SHP77 treated with DMSO at 0.1 percent for 48 hours (cell line): ENCODE results near the gene SPNS1.
A peak's percentile ranks its signal among the peaks of the same experiment; 100 is the strongest.
"Not testable (repeated sequence)": the region's sequence is repeated elsewhere in the genome, so short reads cannot be mapped to it uniquely, and the experiment has no call there.

Source experiments
- DNase-seq: peaks from one replicate; lab custom pipeline; 2025; lab: John Stamatoyannopoulos, UW

Gene SPNS1

DNA sequence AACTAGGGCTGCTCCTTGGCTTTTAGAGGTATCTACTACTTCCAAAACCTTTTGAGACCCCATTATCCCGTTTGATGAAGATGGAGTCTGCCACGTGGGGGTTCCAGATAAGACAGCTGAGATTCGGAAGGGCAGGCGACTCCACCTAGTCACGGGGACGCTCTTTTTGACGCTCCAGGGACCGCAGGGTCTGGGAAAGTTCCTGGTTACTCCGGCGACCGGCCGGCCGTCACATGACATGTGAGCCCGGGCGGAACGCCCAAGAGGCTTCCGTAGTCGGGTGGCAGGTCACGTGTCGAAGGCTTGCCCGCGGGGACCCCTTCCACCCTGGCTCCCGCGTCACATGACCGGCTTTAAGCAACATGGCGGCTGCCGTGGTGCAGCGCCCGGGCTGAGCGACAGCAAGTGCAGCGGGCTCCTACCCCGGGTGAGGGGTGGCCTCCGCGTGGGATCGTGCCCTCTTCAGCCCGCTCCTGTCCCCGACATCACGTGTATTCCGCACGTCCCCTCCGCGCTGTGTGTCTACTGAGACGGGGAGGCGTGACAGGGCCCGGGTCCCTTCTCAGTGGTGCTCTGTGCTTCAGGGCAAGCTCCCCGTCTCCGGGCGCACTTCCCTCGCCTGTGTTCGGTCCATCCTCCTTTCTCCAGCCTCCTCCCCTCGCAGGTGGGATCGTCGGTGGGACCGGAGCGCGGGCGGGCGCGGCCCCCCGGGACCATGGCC lies at the start of gene SPNS1:
SPNS1 (plus strand) TSS at position 342 of the 721 bp plus-strand sequence; CDS start at position 716, 374 bp downstream.
- DNase-seq = peak; percentile 90

GRCh38 chr16:28925386-28926228 lies 49.0 kb upstream of the SPNS1 start:
- peak; percentile 47 for DNase-seq

GRCh38 chr16:28926284-28926683 lies 48.3 kb upstream of the SPNS1 start:
- not testable (repeated sequence) for DNase-seq

DNA sequence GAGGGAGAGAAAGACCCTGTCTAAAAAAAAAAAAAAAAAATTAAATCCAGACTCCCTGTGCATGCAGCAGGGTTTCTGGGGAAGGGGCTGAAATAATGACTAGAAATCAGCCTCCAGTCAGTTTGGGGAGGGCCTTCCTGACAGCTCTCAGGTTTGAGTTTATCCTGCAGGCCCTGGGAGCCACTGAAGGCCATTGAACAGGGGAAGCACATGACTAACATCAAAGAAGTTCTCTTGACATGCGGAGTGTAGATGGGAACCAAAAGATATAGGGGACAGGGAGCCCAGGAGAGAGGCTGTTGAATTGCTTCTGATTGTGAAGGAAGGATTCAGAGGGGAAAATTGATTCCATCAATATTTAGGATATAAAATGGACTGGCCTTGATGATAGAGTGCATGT lies 46.8 kb upstream of the SPNS1 start:
- no peak for DNase-seq

- no peak for DNase-seq
Measured at GRCh38 chr16:28930203-28930602, 44.4 kb upstream of the SPNS1 start.

DNA sequence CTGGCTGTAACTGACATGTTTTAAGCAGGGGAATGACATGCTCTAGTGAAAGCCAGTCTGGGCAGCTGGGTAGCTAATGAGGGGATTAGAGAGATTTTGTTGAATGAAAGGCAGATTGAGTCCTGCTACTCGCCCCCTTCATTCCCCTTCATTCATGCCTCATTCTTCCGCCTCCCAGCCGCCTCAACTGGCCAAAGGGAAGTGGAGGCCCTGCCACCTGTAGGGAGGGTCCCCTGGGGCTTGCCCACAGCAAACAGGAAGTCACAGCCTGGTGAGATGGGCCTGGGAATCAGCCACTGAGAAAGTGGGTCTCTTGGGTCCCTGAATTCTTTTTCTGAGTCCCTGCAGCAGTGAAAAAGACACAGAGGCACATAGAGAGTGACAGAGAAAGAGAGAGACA lies 43.9 kb upstream of the SPNS1 start:
- DNase-seq = no peak

DNA sequence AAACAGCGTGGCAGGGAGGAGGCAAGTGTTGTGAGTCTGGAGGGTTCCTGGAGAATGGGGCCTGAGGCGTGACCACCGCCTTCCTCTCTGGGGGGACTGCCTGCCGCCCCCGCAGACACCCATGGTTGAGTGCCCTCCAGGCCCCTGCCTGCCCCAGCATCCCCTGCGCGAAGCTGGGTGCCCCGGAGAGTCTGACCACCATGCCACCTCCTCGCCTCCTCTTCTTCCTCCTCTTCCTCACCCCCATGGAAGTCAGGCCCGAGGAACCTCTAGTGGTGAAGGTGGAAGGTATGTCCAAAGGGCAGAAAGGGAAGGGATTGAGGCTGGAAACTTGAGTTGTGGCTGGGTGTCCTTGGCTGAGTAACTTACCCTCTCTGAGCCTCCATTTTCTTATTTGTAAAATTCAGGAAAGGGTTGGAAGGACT lies 42.8 kb upstream of the SPNS1 start, which contains the start of gene CD19:
CD19 (plus strand) TSS at position 171 of the 425 bp plus-strand sequence; CDS start at position 201, 30 bp downstream.
- DNase-seq = no peak

- no peak for DNase-seq
Measured at GRCh38 chr16:28932339-28933141, 42.0 kb upstream of the SPNS1 start.

DNA sequence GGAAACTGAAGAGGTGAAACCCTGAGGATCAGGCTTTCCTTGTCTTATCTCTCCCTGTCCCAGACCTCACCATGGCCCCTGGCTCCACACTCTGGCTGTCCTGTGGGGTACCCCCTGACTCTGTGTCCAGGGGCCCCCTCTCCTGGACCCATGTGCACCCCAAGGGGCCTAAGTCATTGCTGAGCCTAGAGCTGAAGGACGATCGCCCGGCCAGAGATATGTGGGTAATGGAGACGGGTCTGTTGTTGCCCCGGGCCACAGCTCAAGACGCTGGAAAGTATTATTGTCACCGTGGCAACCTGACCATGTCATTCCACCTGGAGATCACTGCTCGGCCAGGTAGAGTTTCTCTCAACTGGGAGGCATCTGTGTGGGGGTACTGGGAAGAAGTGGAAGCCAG lies 41.4 kb upstream of the SPNS1 start:
- DNase-seq = no peak

- no peak for DNase-seq
Measured at GRCh38 chr16:28935346-28935745, 39.2 kb upstream of the SPNS1 start.

- DNase-seq = peak; percentile 33
Measured at GRCh38 chr16:28935924-28936783, 38.4 kb upstream of the SPNS1 start.

DNA sequence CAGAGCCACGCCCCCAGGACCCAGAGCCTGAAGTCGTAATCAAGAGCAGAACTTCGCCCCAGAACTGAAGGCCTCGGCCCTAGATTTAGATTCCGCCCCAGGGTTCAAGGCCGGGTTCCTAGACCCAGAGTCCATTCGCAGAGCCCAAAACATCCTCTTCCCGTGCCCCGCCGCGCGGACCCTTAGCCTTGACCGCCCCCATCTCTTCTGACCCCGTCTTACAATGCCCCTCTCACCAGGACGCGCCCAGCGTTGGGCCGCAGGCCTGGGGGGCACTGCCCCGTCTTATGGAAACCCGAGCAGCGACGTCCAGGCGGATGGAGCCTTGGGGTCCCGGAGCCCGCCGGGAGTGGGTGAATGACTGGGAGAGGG lies 37.8 kb upstream of the SPNS1 start:
- no peak for DNase-seq

DNA sequence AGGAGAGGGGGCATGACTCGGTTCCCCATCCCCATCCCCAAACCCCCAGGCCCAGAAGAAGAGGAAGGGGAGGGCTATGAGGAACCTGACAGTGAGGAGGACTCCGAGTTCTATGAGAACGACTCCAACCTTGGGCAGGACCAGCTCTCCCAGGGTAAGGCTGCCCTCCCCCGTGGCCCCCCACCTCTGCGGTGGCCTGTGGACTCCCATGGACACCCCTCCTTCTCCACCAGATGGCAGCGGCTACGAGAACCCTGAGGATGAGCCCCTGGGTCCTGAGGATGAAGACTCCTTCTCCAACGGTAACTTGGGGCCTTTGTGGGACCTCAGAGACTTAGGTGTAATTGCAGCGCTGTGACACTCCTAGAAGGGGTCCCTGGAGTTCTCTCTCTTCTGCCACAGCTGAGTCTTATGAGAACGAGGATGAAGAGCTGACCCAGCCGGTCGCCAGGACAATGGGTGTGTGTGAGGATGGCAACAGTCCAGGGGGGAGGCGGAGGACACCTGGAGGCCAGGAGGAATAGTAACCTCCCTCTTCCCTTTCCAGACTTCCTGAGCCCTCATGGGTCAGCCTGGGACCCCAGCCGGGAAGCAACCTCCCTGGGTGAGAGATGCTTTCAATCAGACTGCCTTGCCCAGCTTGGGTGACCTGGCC lies 37.2 kb upstream of the SPNS1 start:
- DNase-seq = no peak

GRCh38 chr16:28938721-28939120 lies 35.9 kb upstream of the SPNS1 start:
- DNase-seq = no peak

- not testable (repeated sequence) for DNase-seq
Measured at GRCh38 chr16:28939825-28940224, 34.8 kb upstream of the SPNS1 start.

DNA sequence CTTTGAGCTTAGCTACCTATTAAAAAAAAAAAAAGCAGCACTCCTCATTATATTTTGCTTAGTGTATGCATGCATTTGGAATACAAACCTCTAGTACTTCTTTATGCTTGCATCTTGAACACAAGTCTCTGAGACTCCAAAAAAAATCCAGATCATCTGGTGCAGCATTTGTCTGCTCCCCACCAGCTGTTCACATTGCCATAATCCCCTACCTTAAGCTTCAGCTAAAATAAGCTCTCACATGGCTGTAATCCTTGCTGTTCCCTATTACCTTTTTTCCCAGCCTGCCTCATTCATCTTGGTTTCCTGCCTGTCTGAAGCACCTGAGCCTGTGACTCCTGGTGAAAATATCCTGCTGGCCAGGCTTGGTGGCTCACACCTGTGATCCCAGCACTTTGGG lies 31.3 kb upstream of the SPNS1 start:
- DNase-seq = no peak

DNA sequence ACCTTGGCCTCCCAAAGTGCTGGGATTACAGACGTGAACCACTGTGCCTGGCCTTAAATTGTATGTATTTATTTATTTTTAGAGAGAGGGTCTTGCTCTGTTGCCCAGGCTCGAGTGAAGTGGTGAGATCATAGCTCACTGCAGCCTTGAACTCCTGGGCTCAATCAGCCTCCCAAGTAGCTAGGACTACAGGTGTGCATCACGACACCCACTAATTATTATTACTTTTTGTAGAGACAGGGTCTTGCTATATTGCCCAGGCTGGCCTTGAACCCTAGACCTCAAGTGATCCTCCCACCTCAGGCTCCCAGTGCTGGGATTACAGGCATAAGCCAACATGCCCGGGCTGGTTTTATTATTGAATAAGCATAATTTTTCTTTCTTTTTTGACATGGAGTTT lies 27.9 kb upstream of the SPNS1 start:
- no peak for DNase-seq

GRCh38 chr16:28950648-28951409 lies 23.7 kb upstream of the SPNS1 start, which contains the start of gene NFATC2IP:
NFATC2IP (plus strand) TSS chr16:28950937; CDS start chr16:28951012, 75 bp downstream.
- DNase-seq = peak; percentile 100

- DNase-seq = no peak
Measured at GRCh38 chr16:28951410-28951943, 23.1 kb upstream of the SPNS1 start.

- no peak for DNase-seq
Measured at GRCh38 chr16:28958216-28958615, 16.4 kb upstream of the SPNS1 start.
